GM12874 (cell line): ENCODE data around the gene PDE4C.

Source experiments
- CTCF ChIP-seq: IDR thresholded peaks from 2 replicates; pipeline ENCODE4 v1.5.1; 2011; ENCODE audit warnings: low read depth, mild to moderate bottlenecking, control low read depth, low read length, moderate library complexity; ENCODE audit not compliant: insufficient read depth

The PDE4C gene

DNA sequence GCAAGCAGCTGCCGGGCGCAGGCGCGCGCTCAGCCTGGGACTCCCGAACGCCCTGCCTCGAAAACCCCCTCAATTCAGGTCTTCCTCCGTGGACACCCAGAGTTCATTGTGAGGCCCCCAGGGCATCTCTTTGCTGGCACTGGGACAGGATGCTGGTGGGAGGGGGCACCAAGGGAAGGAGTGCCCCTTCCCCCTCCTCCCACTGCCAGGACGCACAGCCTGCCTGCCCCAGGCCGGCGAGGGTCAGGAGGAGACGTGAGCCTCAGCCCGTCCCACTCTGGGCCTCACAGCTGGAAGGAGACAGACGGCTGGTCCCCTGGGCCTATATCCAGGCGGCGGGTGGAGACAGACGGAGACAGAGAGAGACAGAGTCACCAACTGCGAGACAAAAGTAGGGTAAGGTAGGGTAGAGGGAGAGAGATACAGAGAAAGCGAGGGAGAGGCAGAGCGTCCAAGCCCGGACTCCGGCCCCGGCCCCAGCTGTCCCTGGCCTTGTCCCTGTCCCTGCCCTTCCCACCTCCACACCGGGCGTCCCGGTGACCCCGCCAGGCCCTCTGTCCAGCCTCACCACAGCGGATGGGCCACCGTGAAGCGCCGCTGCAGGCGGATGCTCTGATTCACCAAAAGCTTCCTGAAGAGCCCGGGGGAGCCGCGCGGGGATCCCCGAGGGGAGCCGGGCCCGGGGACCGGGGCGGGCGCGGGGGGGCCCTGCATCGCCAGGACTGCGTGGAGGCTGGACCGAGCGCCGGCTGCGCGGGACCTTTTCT lies at the start of gene PDE4C:
Gene PDE4C, minus strand, starts transcription at position 737 of the 767 bp plus-strand sequence. Its CDS starts 23 bp downstream, at position 714.
- no peak for TF ChIP-seq CTCF

GRCh38 chr19:18274781-18275356 lies 48.6 kb upstream of the PDE4C start:
- TF ChIP-seq CTCF = no peak

- no peak for TF ChIP-seq CTCF
These were observed 48.1 kb upstream of the PDE4C start, which contains the start of gene IQCN for GRCh38 chr19:18274219-18274780. TSS of gene IQCN (minus strand) at chr19:18274452. CDS start at chr19:18269478, 4,974 bp downstream.

DNA sequence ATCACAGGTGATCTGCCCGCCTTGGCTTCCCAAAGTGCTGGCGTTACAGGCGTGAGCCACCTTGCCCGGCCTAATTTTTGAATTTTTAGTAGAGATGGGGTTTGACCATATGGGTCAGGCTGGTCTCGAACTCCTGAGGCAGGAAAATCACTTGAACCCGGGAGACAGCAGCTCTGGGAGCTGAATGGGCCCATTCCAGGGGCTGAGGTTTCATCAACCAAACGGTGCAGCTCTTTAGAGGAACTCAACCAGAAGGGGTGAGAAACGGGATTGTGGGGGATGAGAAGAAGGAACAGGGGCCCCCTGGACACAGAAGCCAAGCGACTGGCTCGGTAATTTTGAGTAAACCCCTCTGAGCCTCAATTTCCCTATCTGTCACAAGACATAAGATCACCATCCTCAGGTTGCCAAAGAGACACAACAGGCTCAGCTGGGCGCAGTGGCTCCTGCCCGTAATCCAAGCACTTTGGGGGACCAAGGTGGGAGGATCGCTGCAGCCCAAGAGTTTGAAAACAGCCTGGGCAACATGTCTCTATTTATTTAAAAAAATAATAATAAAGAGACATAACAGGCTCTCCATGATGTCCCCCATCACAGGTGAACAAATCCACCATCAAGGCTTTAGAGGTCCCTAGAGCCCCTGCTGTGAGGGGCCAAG lies 47.5 kb upstream of the PDE4C start:
- TF ChIP-seq CTCF = no peak

DNA sequence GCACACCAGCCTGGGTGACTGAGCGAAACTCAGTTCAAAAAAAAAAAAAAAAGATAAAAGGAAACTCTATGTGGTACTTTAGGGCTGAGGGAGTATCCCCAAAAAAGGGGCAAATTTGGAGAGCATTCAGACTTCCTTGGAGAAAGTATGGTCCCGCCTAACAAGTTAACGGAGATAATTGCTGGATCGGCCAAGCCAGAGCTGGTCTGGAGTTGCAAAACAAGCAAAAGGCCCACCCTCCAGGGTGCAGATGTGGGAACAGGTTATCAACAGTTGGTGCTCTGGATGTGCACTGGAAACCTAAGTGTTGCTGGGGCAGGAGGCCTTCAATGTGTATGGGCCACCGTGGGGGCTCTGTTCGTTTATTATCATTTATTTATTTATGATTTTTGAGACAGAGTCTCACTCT lies 45.2 kb upstream of the PDE4C start:
- TF ChIP-seq CTCF = no peak

- no peak for TF ChIP-seq CTCF
These were observed 44.1 kb upstream of the PDE4C start for GRCh38 chr19:18270326-18270725.

DNA sequence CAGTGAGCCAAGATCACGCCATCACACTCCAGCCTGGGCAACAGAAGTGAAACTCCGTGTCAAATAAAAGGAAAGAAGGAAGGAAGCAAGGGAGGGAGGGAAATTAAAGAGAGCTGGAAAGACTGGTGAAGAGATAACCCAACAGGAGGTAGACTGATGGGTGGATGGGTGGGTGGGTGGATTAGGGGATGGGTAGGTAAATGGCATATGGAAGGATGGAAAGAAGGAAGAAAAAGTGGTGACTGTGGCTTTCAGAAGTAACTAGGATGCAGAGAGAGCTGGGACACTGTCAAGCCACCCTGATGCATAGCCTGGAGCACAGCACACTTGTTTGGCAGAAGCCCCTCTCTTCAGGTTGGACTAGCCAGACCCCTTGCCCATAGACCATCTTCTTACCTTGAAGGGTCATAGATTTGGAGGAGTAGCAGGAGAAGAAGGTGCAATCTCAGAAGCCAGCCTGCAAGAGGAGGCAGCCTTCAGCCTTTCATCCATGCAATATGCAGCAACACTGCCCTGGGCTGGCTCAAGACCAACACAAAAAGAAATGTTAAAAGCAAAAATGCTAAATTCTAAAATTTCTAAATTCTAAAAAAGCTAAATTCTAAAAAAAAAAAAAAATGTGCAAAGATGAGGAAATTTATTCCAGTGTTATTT lies 43.0 kb upstream of the PDE4C start:
- no peak for TF ChIP-seq CTCF
